GM19372 (cell line): ENCODE results near the gene ERICH2.

Source experiments
- ATAC-seq: cut with Tn5 transposase; IDR thresholded peaks from one replicate; pipeline ENCODE4 v1.9.1; 2021; ENCODE audit warnings: mild to moderate bottlenecking, low read depth, moderate library complexity; ENCODE audit not compliant: unreplicated experiment

Gene ERICH2

DNA sequence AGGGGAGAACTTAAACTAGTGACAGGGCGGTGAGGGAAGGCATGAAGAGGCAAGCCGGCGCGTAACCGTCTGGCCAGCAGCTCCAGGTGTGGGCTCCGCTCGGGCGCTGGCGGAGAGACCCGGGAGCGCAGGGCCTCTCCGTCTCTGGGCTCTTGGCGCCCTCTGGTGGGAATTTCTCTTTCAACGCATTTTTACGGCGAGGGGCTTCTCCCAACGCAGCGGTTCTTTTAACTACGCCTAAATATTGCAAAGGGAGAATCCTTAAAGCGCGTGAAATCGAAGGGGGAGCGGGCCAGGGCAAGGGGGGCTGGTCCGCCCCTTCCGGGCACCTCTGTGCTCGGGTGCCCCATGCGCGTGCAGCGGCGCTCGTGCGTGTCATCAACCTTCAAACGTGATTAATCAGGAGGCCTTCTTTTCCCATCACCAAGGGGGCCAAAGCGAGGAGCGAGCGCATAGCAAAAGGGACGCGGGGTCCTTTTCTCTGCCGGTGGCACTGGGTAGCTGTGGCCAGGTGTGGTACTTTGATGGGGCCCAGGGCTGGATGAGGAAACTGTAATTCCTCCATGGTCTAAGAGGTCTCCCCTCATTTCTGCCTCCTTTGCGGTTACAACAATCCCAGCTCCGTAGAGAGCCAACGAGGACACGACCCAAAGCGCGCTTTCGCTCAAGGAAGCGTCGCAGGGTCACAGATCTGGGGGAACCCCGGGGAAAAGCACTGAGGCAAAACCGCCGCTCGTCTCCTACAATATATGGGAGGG lies 45.7 kb downstream of the ERICH2 start:
- ATAC-seq = no peak

DNA sequence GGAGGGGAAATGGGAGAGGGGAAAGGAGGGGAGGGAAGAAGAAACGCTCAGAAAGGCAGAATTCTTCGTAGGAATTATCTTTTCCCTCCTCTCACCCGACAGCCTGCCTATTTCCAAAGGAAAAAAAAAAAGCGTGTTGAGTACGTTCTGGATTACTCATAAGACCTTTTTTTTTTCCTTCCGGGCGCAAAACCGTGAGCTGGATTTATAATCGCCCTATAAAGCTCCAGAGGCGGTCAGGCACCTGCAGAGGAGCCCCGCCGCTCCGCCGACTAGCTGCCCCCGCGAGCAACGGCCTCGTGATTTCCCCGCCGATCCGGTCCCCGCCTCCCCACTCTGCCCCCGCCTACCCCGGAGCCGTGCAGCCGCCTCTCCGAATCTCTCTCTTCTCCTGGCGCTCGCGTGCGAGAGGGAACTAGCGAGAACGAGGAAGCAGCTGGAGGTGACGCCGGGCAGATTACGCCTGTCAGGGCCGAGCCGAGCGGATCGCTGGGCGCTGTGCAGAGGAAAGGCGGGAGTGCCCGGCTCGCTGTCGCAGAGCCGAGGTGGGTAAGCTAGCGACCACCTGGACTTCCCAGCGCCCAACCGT lies 46.4 kb downstream of the ERICH2 start, which contains the start of gene GAD1:
GAD1 (plus strand) TSS at position 384 of the 589 bp plus-strand sequence. CDS start 1,705 bp downstream, outside the sequence.
- no peak for ATAC-seq

DNA sequence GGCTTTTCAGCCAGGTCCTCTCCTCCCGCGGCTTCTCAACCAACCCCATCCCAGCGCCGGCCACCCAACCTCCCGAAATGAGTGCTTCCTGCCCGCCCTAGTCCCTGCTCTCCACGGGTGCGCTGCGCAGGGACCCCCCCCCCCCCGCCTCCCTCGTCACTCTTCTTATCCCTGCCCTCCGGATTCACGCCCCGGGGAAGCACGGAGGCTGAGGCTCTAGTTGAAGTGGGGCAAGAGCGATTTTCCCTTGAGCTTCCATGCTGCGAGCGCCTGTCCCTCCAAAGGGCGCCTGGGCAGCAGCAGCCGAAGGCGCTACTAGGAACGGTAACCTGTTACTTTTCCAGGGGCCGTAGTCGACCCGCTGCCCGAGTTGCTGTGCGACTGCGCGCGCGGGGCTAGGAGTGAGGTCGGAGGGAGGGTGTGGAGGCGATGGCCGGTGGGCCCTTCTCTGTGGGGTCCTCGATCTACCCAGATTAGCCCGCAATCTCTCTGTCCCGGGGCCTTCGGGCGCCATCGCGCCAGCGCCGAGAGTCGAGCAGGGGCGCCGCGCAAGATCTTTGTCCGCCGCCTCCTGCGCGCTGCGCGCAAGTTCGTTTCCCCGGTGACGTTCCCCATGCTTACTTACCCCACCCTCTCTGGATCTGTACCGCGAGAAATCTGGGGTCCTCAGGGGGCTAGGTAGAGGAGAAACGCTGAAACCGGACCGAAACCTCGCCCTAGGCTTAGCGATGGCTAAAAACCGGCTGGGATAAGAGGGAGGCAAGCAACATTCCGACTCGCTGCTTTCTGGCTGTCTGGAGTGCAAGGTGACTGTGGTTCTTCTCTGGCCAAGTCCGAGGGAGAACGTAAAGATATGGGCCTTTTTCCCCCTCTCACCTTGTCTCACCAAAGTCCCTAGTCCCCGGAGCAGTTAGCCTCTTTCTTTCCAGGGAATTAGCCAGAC lies 47.2 kb downstream of the ERICH2 start:
- no peak for ATAC-seq

DNA sequence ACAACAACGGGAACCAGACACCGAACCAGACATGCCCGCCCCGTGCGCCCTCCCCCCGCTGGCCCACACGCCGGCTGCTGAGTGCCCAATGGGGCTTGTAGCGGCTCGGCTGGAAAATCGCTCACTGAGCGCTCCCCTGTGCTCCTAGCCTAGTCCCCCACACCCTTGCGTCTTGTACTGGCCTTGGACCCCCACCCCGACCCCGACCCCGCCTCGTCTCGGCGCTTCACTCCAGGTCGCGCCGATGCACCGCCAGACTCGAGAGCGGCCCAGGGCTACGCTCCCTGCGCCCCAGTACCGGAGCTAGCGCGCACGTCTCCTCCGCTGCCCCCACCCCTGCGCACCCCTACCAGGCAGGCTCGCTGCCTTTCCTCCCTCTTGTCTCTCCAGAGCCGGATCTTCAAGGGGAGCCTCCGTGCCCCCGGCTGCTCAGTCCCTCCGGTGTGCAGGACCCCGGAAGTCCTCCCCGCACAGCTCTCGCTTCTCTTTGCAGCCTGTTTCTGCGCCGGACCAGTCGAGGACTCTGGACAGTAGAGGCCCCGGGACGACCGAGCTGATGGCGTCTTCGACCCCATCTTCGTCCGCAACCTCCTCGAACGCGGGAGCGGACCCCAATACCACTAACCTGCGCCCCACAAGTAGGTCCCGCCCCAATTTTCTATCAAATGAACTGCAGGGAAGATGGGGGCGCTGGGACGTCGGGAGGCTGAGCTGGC lies 48.0 kb downstream of the ERICH2 start:
- no peak for ATAC-seq

DNA sequence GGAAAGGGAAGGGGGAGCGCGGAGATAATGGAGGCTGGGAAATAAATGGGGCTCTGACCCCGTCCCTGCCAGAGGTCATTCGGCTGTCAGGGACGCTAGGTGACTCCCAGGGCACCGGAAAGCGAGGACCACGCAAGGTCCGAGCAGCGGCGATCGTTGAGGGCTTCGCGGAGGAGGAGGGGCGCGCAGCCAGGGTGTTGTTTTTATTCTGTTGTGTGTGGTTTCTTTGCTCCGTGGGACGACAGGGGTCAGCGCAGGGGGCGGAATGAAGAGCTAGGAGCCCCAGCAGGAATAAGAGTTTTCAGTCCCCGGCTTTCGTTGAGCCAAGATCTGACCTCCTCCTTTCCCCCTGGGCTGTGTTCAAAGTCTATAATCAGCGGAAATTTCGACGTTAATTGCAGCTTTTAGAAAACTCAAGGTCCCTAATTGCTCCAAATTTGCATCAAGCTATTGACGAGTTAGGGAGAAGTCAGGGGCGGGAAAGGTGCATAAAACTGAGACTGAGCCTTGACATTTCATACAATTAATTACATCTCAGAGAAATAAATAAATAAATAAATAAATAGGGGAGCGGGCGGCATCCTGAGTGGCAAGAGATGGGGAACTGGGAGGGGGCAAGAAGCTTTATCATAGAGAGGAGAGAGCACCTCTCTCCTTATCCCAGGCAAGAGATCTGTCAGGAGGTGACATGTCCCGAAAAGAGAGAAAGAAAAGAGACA lies 48.7 kb downstream of the ERICH2 start:
- ATAC-seq = no peak

DNA sequence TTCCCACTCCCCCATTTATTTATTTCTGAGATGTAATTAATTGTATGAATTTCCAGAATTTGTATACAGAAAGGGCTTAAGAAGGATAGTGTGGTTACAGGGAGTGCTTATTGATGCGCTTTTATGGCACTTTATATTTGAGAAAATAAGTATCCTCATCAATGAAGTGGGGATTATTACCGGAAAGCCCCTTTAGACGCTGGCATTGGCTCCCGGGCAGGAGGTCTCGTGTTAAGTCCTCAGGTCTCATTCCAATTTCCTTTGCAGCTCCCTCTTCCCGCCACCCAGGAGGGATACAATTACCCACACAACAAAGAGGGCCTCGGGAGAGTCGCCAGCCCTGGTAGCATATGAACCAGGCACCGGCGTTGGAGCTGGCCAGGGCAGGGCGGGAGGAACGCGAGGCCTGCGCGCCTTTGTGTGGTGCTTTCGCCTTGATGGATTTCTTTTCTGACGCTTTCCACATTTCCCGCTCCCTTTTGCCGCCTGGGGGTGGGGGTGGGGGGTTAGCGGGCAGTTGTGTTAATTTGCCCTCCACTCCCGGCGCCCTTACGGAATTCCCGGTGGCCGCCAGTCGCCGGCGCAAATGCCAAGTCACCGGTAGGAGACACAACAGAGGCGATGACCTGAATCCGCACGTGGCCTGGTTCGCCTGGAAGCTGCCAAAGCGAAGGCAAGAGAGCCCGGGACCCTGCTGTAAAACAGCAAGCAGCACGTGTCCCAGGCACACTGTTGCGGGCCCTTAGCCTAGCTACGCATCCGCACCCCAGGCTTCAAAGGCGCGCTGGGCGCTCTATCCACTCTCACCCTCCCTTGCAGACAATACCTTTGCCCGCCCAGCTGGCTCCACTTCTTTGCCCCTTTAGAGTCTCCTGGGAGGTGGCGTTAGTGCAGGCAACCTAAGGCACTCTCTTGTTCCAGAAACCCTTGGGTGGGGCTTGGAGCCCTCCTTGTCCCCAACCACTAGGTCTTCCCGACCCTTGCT lies 49.8 kb downstream of the ERICH2 start:
- ATAC-seq = no peak

DNA sequence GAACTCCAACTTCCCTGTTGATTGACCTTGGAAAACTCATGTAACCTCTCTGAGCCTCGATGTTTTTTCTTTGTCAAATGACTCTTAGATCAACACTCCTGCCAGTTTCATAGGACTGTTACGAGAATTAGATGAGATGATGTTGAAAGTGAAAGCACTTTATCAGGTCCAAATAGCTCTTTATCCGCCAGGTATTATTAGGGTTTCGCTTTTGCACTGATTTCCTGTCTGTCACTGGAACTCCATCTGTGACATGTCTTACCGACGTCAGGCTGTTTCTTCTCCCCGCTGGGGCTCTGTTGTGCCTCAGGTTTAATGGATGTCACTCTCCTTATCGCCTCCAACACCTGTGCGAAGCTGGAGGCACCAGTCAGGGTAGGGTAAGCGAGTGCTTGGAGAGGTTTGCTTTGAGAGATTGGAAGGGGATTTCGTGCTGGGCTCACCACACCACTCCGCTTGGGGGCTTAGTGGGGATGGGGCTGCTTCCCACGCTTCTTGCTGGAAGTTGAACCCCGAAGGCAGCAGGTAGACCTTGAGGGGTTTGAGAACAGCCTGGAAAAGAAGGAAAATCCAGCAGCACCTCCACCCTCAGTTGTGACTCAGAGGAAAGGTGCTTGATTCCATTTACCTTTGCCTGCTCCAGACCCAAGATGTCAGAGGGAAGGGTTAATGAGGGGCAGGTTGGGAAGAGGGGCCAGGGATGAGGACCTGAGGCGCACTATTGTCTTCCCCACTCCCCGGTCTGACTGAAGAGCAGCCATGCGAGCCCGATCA lies 50.8 kb downstream of the ERICH2 start:
- ATAC-seq = no peak

DNA sequence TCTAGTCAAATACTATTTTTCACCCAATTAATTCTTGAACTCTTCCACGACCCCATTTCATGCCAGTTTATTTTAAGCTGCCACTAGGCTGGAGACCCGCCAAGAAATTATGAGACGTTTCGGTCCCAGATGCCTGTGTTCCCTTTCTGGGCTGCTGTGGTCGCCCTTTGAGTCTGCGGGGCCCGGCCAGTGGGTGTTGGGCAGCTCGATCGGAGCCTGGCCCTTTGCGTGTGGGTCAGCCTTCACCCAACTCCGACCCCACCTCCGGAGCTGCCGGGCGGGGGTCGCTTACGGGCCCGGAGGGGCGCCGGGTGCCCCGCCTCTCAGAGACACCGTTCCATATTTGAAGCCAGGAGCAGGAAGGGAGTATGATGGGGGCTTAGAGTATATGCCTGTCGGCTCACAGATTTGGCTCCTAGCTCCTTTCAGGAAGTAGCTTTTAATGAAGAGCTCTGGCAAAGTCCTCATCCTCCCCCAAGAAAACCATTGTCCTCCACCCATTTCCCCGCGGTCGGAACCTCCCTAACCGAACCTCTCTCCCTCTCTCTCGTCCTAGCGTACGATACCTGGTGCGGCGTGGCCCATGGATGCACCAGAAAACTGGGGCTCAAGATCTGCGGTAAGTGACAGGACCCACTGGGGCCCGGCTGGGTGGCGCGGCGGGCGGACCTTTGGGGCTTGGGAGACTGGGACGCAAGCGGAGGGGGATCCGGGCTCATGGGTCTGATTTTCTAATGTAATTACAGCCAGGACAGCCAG lies 51.5 kb downstream of the ERICH2 start:
- no peak for ATAC-seq

DNA sequence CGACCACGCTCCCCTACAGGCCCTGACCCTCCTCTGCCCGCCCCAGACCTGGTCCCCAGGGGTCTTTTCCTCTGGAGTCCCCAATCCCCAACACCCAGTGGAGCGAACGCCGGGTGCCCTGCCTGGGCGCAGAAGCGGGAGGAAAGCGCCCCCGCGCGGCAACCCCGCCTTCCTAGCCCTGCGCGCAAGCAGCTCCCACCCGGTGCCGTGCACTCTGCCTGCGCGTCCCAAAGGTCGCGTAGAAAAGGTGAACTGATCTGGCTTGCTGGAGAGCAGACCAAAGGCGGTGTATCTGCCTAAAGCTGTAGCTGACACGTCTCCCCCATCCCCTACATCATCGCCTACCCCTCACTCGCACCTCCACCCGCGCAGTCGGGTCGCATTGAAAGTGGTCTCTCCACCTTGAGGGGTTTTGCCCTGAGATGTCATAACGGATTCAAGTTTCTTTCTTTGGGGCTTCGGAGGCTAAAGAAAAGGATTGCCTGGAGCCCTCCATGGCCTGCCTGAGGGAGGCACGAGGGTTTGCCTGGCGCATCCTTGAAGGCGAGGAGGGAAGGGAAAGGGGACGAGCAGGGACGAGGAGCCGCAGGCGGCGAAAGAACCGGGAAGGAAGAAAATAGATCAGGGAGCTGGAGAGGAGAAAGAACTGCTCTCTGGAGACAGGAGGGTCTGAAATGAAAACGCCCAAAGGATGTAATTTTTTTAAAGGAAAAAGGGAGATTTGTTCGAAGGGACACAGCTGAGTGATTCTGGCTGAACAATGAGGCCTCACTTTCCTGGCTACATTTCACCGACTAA lies 52.3 kb downstream of the ERICH2 start:
- ATAC-seq = no peak

DNA sequence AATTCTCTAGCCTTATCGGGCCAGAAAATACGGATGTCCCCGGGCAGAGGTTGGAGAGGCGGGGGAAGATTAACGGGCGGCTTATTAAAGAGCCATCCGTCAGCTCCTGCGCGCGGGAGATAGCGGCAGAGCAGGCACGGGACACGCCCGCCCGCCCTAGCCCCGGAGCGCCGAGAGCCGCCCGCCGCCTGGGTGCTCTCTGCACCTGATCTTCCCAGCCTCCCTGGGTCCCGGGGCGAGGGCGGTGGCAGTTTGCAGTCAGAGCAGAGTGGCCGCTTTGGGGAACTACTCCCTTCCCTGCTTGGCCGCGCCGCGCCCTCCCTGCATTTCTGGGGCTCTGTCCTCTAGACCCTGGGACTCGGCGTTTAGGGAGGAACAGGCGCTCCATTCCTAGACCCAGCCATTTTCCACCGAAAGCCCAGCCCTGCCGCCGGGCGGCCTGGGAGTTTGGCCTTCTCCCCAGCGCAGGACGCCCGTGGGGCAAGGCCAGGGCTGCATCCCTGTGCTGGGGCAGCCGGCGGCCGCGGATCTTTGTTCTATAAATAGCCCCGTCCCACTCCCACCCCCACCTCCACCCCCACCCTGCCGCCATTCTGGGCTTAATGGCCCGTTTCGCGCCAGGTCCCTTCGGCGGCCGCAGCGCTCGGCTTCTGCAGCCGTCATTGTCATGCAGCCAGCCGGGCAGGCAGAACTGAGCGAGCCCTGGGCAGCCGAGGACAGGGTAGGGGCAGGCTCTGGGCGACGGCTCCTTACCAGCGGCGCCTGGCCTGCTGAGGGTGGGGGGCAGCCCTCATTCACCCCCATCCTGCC lies 53.1 kb downstream of the ERICH2 start:
- no peak for ATAC-seq

DNA sequence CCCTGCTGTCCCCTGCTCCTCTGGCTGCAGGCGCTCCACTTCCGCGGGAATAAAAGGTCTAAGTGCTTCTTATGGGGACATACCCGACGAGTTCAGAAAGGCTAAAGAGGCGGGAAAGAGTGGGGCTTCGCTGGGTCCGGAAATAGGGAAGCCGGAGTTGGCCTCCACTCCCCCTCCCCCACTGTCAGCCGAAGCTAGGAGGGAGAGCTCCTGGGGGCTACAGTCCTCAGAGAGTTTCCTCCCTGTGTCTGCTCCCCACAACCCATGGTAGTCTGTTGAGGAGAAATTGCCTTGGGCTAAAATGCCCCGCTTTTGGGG lies 53.7 kb downstream of the ERICH2 start:
- ATAC-seq = no peak

DNA sequence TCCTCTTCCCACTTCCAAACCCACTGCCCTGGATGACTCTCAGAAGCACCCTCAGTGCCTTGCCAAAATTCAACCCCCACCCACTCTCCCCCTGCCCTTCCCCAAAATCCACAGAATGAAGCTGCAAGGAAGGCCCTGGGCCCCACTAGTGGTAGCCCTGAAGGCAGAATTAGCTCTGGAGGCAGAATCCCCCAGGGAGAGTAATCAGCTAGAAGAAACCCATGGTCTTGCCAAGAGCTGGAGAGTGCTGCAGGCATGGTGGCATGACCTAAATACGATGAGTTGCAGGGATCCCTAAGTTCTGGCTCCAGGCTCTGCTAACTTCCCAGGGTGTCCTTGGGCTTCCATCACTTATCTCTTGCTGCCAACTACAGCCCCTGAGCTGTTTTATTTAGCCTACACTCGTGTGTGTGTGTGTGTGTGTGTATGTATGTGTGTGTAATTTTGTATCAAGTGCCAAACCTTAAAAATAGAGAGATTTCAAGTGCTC lies 54.4 kb downstream of the ERICH2 start:
- no peak for ATAC-seq

DNA sequence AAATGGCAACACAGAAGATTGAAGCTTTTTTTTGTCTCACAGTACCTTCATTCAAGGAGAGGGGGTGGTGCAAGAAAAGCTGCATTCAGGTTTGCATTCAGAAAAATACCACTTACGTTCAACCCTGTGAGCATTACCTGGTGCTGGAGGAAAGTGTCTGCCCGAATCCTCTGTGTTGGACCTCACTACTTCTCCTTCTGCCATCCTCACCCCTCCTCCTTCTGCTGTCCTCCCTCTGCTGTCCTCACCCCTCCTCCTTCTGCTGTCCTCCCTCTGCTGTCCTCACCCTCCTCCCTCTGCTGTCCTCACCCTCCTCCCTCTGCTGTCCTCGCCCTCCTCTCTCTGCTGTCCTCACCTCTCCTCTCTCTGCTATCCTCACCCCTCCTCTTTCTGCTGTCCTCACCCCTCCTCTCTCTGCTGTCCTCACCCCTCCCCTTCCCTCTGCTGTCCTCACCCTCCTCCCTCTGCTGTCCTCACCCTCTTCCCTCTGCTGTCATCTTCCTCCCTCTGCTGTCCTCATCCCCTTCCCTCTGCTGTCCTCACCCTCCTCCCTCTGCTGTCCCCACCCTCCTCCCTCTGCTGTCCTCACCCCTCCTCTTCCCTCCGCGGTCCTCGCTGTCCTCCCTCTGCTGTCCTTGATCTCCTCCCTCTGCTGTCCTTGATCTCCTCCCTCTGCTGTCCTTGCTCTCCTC lies 57.8 kb downstream of the ERICH2 start:
- no peak for ATAC-seq

DNA sequence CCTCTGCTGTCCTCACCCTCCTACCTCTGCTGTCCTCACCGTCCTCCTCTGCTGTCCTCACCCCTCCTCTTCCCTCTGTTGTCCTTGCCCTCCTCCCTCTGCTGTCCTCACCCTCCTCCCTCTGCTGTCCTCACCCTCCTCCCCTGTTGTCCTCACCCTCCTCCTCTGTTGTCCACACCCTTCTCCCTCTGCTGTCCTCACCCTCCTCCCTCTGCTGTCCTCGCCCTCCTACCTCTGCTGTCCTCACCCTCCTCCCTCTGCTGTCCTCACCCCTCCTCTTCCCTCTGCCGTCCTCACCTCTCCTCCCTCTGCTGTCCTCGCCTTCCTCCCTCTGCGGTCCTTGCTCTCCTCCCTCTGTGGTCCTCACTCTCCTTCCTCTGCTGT lies 58.3 kb downstream of the ERICH2 start:
- no peak for ATAC-seq

DNA sequence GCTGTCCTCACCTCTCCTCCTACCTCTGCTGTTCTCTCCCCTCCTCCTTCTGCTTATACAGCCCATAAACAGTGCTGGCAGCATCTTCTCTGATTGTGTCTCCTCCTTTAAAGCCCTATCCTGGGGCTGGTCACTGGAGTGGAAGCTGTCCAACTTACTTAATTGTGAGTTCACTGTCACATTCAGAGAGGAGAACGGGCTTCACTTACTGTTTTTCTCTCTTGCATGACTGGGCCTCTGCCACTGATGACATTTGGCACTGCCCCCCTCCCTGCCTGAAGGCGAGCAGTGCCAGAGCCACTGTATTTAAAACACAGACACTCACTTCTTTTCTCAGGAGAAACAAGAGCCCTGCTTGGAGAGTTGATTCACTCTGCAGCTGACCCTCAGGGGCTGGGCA lies 58.9 kb downstream of the ERICH2 start:
- ATAC-seq = no peak
